HG02981 (cell line): ENCODE results near the gene TTLL7.

Source experiments
- ATAC-seq: cut with Tn5 transposase; IDR thresholded peaks from one replicate; pipeline ENCODE4 v1.9.1; 2021; ENCODE audit warnings: mild to moderate bottlenecking, moderate library complexity; ENCODE audit not compliant: unreplicated experiment

Gene TTLL7

DNA sequence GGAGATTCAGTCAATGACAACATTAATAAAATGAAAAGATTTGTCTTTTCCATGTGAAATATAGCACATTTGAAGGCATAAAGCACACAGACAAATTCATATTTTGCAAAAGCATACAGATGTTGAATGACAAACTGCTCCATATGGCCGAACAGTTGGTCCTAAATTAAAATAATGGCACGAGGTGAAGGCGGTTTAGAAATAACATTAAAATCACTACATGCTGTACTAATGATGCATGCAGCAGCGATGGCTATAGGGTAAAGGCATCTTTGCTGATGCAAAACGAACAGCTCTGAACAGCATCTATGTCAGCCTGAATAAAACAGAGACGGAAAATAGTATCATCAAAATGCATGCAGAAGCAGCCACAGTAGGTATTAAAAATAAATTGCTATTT, 102.6 kb downstream of the TTLL7 start:
- ATAC-seq, result no peak

DNA sequence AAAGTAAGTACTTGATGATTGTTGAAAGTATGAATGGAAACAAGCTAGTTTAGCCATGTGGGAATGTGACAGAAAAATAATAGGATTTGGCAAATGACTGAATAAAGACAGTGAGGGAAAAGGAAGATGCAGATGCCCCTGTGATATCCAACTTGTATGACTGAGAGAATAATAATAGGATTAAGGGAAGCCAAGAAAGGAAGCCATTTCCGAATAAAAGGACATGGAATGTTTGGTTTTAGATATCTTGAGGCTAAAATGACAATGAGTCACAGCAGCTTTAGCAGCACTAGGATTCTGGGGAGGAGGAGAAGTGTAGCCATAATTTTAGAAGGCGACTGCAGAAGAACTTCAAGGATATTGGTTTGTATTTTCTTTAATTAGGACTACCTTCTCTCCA, 109.2 kb downstream of the TTLL7 start:
- ATAC-seq, result no peak

DNA sequence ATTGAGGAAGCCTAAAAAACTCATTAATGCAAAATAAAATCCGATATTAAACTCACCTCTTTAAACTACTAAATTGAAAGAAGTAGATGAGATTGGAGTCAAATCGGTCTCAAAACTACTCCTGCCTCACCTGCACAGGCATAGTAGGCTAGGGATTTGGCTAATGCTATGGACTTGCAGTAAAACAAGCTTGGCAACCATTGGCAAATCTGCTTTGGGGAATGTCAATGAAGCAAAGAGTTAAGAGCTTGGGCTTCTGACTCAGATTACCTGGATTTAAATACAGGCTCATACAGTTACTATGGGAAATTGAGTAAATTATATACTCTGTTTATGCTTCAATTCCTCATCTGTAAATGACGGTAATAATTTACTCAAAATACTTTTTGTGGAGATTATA, 111.4 kb downstream of the TTLL7 start:
- ATAC-seq, result no peak

DNA sequence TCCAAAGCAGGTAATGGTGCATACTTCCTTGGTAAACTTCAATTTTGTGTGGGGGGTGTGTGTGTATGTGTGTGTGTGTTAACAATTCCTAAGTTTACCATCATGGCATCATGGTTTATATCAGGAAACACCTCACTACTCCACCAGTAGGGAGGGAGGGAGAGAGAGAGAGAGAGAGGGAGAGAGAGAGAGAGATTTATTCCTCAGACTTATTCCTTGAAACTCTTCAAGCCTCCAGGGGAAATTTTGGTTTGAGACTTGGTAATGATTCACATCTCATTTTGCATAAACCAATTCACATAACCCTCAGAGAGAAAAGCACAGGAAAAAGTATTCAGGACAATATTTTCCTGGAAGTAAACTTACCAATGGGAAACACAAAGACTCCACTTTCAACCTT, 115.0 kb downstream of the TTLL7 start:
- no peak for ATAC-seq

DNA sequence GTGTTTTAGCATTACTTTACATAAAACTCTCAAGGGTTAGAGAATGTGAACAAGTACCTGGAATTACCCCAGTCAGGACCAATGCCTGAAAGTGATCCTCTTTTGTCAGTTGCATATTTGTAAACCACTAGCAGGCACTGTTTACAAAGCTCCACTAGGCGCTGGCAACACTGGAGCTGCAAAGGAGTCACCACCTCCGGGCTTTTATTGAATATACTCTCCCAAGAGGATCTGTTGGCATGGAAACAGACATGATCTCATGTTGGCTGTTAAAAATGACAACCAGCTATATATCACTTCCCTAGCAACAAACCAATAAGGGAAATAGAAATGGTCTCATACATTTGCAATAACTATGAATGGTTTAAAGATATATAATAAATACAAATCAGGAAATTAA, 116.0 kb downstream of the TTLL7 start:
- ATAC-seq, result peak; percentile 57

DNA sequence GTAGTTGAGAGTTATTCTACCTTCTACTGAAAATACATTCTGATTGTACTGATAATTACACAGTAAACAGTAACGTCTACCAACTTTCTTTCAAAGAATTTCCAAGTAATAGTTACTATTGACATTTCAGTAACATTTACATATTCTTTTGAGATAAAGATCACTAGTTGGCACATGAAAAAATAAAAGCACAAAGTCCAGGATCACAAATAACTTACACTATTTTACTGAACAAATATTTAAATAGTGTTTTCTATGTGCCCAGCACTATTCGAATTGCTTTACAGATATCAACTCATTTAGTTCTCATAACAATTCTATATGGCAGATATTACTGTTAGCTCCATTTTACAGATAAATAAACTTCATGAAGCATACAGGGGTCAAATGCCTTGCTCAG, 126.4 kb downstream of the TTLL7 start:
- ATAC-seq, result no peak

DNA sequence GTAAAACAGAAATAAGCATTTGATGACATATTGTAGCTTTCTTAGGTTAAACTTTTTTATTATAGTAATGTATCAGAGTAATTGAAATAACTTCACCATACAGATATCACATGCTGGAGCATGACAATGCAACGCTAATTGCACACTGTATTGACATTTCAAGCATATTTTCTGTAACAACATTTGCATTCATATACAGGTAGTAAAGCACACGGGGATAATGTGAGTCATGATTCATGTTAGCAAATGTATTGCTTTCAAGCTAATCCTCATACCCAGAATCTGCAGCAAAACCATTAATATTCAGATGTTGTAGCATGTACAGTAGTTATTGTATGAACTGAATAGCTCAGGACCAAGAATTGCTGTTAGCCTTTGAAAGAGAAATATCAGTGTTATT, 133.9 kb downstream of the TTLL7 start:
- ATAC-seq, result no peak

DNA sequence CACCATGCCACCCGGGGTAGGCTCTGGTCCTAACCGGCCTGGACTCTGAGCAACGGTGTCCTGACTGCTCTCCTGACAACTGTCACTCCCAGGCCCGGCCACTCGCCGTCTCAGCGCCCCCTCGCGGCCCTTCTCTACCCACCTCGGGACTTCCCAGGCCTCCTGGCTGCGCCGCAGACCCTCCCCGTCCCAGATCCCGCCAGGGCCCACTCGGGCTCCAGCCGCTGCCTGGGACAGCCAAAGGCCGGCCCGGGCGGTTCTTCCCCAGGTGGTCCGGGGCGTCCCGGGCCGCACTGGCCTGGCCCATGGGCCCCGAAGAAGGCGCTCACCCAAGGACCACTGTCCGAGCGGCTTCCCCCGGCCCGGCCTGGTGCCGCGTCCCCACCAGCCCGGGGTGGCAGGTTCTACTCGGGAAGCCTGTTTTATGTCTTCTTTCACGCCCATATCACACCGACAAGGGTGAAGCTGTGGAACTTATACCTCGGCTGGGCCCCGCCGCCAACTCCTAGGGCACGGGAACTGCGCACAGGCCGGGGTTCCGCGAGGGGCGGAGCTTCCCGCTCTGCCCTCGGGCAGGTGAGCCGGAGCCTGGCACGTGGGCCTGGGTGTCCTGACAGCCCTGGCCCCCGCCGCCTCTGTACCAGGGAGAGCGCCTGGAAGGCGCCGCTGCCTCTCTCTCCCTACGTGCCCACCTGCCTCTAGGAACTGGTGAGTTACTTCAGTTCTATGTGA, 138.3 kb downstream of the TTLL7 start:
- ATAC-seq, result peak; percentile 95

DNA sequence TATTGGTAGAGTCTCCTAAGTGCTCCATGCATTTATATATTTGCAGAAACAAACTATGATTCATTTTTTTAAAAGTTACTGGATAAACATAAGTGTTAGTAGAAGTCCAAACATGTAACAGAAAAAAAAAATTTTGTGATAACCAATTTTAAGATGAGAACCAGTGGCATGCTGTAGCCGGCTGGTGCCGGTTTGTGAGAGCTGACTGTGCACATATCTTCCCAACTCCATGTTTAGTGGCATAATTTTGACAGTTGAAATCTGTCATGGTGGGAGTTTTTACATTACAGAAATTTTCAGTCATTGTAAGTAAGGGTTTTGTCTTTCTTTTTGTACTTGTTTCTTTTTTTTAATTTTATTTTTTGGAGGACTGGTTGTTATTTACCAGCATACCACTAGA, 141.2 kb downstream of the TTLL7 start:
- no peak for ATAC-seq

DNA sequence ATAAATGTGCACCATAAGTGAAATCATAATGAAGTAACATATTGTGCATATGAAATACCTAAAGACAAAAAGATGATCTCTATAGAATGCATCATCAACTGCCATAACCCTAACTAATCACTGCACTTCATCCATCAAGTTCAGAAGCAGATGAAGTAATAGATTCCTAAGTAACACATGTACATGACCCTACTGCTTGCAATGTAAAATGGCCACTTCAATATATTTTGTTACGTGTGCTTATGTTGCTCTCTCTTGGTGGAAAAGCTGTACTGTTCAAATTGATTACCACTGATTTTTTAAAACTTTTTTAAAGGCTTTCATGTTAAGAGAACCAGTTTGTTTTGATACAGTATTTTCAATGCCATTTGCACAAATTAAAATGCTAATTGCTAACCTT, 141.8 kb downstream of the TTLL7 start:
- no peak for ATAC-seq

DNA sequence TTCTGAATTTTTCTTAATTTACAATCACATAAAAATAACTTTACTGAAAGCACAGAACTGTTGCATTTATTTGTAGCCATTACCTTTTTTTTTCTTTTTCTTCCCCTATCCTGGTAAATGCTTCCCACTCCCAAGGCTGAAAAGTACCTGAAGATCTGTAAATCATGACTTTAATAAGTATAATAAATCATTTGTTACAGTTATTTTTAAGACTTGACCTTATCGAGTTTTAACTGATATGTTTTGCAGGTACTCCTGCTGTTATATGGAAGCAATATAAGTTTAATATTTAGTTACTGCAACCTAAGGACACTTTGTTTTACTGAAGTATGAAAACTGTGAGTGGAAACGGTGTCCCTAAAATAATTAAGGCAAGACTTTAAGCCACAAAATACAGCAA, 142.6 kb downstream of the TTLL7 start:
- ATAC-seq, result no peak

DNA sequence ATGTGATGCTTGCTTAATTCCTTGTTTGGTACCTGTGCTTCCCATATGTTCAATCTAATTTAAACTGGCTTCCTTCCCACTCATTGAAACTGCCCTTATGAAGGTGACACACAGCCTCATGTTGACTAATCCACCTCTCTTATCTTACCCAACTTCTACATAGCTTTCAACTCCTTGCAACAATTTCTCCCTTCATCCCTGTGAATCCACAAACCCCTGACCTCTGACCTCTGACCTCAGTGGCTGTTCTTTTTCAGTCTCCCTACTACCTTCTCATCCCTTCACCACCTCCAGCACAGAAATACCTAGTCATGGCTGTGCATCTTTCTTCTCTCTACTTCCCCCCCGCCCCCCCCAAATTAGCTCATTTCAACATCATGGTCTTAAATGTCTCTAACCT, 144.5 kb downstream of the TTLL7 start:
- ATAC-seq, result no peak

DNA sequence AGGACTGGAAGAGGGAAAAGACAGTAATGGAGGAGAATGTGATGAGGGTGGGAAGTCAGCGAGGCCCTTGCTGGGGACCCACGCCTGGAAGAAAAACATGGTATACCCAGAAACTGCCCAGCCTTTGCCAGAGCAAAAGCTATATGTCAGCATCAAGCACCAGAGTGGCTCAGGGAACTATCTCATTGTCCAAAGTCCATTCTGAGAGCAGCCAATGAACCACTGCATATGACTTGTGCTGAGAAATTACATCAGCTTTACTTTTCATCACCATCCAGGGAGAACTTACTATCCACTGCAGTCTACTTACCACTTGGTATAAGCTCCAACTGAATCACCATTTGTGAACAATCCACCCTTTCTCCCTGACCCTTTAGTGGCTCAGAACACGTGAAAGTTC, 148.1 kb downstream of the TTLL7 start:
- no peak for ATAC-seq

DNA sequence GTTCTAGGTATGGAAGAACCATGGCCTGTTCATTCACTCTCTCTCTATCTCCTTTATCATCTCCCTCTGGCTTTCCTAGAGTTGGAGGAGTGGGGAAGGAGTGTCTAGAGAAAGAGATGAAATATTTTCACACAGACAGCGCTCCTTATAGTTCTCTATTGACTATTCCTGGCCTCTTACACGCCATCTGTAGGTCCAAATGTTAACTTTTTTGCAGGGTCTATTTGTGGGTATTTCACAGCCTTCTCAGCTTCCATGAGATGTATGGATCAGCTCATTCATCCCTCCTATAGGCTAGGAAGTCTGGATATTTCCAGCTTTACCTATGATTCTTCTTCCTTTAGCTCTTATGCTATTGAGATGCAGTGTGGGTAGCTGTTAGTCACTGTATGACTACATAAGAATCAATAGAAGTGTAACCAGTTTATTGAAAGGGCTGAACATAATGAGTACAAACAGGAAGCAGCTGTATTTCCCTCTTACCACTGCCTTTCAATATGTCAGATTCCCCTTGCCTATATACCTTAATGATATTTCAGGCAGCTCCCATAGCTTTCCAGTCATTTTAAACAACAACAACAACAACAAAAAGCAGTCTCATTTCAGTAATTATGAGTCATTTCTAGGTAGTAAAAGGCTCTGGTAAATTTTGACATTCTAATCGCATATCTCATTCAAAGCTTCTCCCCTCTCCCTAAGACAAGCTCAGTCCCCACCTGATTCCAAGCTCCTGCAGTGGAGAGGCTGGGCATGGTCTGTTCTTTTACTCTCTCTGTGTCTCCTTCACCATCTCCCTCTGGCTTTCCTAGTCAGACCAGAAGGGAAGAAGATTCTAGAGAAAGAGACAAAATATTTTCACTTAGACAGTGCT, 149.5 kb downstream of the TTLL7 start:
- no peak for ATAC-seq

DNA sequence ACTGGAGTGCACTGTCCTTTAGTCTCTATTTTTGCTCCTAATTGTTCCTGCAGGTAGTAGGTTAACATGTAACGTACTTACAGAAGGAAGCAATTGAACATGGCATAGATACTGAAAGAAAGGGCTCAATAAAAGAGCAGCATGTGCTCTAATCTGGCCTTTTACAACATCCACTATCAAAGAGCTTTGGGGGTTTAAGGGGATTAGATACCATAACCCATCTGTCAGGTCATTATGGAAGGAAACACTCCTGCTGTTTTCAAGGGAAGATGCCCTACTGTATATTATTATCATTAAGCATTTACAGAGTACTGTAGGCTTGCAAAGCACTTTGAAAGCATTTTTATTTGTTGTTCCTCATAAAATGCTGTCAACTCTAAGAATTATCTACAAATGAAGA, 152.8 kb downstream of the TTLL7 start:
- no peak for ATAC-seq

DNA sequence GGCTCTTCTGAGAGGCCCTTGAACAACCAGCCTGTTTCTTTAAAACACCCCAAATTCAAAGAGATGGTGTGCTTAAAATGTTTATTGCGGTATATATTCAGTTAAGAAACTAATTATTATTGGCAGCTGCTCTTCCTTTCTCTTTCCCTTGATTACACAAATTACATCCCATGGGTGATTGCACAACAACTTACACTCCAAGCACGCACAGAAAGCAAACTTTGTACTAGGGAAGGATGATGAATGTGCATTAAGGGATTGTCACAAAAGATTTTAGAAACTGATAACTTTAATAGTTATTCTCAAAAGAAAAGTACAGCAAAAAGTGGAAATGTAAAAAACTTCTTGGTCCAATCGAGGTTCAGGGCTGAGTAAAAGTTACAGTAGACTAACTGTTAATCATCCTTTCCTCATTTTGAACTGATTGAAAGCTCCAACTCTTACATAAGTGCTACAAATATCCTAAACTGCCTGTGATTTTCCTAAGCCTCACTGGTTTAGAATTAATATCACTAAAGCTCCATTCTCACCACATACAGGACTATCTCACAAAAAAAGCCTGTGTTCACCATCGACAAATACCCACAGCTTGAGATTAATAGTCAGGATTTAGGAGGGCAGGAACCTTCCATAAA, 153.4 kb downstream of the TTLL7 start:
- ATAC-seq, result no peak

DNA sequence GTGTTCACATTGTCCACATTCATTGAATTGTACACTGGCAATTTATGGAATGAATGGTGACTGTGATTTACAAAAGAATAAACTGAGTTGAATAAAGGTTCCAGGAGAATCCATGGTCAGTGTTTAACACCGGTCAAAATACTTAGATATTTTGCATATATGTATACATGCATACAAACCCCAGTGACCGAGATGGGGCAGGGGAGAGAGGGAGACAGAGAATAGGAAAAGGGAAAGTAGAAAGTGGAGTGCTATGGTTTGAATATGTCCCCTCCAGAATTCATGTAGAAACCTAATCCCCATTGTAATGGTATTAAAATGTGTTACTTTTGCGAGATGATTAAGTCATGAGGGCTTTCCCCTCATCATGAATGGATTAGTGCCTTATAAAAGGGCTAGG, 154.4 kb downstream of the TTLL7 start:
- ATAC-seq, result no peak

DNA sequence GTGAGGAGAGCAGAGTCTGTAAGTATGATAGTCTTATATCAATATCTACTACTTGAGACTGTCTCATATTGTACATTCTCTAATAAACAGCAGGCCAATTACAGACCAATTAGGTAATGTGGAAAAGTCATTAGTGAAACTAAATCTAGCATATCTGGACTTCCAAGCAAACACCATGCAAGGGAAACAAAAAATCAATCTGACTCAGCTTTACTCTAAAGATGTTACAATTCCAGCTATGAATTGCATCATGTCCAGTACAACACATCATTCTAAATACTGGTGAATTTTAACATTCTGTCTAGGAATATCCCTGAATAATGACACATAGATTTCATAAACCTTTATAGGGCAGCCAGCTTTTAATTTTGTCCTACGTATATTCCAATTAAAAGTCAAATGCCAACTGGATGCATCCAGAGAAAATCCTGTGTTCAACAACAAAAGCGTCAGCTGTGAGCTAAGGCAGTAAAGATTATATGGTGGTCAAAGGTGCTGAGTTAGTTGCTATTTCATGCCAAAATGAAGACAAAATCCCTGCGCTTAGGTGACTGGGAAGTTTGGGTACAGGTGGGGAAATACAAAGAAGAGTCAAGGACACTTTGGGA, 159.3 kb downstream of the TTLL7 start:
- no peak for ATAC-seq

DNA sequence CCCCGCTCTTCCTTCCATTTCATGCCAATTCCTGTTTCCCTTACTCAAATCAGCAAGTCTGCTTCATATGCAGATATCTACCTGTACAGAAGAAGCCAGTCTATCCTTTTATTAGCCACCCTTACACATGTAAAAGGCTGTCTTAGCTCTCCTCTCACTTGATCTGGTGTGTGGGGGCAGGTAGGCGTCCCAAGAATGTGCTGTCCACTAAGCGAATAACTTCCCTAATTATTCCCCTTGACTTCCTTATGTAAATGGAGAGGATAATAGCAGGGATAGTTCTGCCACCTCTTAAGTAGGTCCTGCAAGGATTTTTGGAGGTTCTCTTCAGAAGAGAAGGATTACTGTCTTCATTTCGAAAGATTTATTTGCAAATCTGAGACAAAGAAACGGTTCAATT, 160.4 kb downstream of the TTLL7 start:
- ATAC-seq, result no peak

DNA sequence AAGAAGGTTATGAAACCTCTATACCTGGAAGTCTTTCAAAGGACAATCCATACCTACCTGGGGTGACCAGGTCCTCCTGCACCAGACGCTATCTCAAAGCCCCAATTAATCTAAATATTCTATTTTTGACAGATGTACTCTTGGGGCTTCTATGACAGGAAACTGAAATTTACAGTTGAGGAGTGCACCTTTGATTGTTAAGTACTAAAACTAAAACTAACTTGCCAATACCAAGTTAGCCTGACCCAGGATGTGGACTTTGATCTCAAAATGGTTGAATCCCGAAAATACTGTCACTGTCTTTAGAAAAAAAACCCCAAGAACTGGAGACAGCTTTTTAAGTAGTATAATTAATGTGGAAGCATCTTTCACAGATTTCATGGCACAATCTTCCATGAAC, 162.4 kb downstream of the TTLL7 start:
- no peak for ATAC-seq

DNA sequence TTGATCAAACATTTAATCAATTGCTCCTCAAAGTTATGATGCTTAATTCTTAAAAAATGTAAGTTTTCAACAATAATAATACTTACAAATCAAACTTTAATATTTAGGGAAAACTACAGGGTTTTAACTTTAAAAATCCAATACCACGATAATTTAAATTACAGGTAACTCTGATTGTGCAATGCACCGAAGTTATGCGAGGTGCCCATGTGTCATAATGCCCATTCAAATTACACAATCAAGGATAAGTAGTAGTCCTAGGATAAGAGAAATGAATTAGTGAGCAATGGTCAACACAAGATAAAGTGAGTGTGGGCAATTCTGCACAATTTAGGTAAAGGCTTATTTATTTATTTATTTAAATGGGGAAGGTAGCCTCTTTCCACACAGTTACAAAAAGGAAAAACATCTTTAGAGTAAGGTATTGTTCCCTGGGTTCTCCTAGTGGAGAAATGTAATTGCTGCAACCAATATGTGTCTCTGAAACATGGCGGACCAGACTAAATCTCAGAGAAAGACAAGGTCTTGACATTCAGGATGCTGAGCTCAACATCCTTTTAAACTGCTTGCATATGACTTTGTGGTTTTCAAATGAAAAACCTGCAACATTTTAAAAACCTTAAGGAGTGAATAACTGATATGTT, 164.2 kb downstream of the TTLL7 start:
- ATAC-seq, result no peak
